GM23338 (cell line): Measurements from ENCODE around the gene EBI3. TPM values are rescaled to one million over a fixed set of nuclear protein-coding genes. Genes with fewer than 3 reads are reported as not detected.

ENCODE experiments used
- ATAC-seq: fragments of 200-7000 bp; cut with Tn5 transposase; 3 replicates; pipeline ENCODE4 v1.9.1; 2020
- DNase-seq: peaks from one replicate; pipeline ENCODE4 v3.0.0-alpha.2; 2015; ENCODE audit warnings: low spot score
- H2AFZ ChIP-seq: fragments of 200-600 bp; sonication (generic); 2 replicates; pipeline ENCODE4 v1.8.0; 2016; ENCODE audit warnings: antibody characterized with exemption, mild to moderate bottlenecking, moderate library complexity
- H3F3A ChIP-seq: fragments of 200-600 bp; sonication (generic); replicated peaks from 2 replicates; pipeline ENCODE4 v1.8.0; 2017; ENCODE audit warnings: antibody characterized with exemption, mixed run types, low read depth
- H3K27ac ChIP-seq: fragments of 200-600 bp; sonication (generic); 2 replicates; pipeline ENCODE4 v1.6.1; 2016; ENCODE audit warnings: low read depth
- H3K27me3 ChIP-seq: fragments of 200-600 bp; sonication (generic); 2 replicates; pipeline ENCODE4 v1.8.0; 2016; ENCODE audit warnings: mild to moderate bottlenecking, mixed run types, moderate library complexity; ENCODE audit not compliant: insufficient read depth
- H3K36me3 ChIP-seq: fragments of 200-600 bp; sonication (generic); 2 replicates; pipeline ENCODE4 v1.8.0; 2016; ENCODE audit warnings: mild to moderate bottlenecking; ENCODE audit not compliant: insufficient read depth
- H3K4me1 ChIP-seq: fragments of 200-600 bp; sonication (generic); 2 replicates; pipeline ENCODE4 v1.8.0; 2016; ENCODE audit warnings: mild to moderate bottlenecking, moderate library complexity; ENCODE audit not compliant: insufficient read depth
- H3K4me2 ChIP-seq: fragments of 200-600 bp; sonication (generic); 2 replicates; pipeline ENCODE4 v1.7.1; 2017; ENCODE audit warnings: mixed run types
- H3K4me3 ChIP-seq: fragments of 200-600 bp; sonication (generic); 2 replicates; pipeline ENCODE4 v1.6.1; 2016; ENCODE audit warnings: mixed run types
- H3K79me2 ChIP-seq: fragments of 200-600 bp; sonication (generic); replicated peaks from 2 replicates; pipeline ENCODE4 v1.8.0; 2017; ENCODE audit warnings: mild to moderate bottlenecking; ENCODE audit not compliant: insufficient read depth
- H3K9me2 ChIP-seq: fragments of 200-600 bp; sonication (generic); 2 replicates; pipeline ENCODE4 v1.8.0; 2017; ENCODE audit not compliant: insufficient read depth
- H4K20me1 ChIP-seq: fragments of 200-600 bp; sonication (generic); replicated peaks from 2 replicates; pipeline ENCODE4 v1.8.0; 2017; ENCODE audit warnings: mild to moderate bottlenecking; ENCODE audit not compliant: insufficient read depth
- H3K27ac Mint-ChIP-seq: 2 replicates; pipeline ENCODE4 v1.8.0; 2020; ENCODE audit warnings: inconsistent platforms, mild to moderate bottlenecking, moderate library complexity, mixed read lengths
- H3K27me3 Mint-ChIP-seq: 3 replicates; pipeline ENCODE4 v1.8.0; 2022; ENCODE audit warnings: low read depth, mild to moderate bottlenecking, moderate library complexity, mixed read lengths, inconsistent platforms; ENCODE audit not compliant: insufficient read depth, poor library complexity
- H3K36me3 Mint-ChIP-seq: 3 replicates; pipeline ENCODE4 v1.8.0; 2021; ENCODE audit warnings: low read depth, mild to moderate bottlenecking, inconsistent platforms, moderate library complexity, mixed read lengths
- H3K4me1 Mint-ChIP-seq: 3 replicates; pipeline ENCODE4 v1.8.0; 2020; ENCODE audit warnings: mild to moderate bottlenecking, inconsistent platforms, mixed read lengths
- H3K4me3 Mint-ChIP-seq: 3 replicates; pipeline ENCODE4 v1.8.0; 2021; ENCODE audit warnings: moderate library complexity, mild to moderate bottlenecking, inconsistent platforms, mixed read lengths
- H3K9me3 Mint-ChIP-seq: 3 replicates; pipeline ENCODE4 v1.8.0; 2020; ENCODE audit warnings: moderate library complexity, mild to moderate bottlenecking, inconsistent platforms, mixed read lengths
- CREB1 ChIP-seq: fragments of 250-450 bp; sonication (Bioruptor Pico); IDR thresholded peaks from 2 replicates; pipeline ENCODE4 v1.5.0; 2020; ENCODE audit warnings: low read depth, mild to moderate bottlenecking, moderate library complexity
- CTCF ChIP-seq, 2 experiments: fragments of 200-600 bp in 1 of 2; sonication (generic) in 1 of 2; conservative IDR thresholded peaks; 2 replicates each; pipeline versions ENCODE4 v1.5.1 to v1.6.1; 2016 to 2017; ENCODE audit warnings: antibody characterized with exemption in 2 of 2, low read depth in 2 of 2, mild to moderate bottlenecking in 2 of 2, moderate library complexity in 1 of 2
- ETS1 ChIP-seq: IDR thresholded peaks from 2 replicates; pipeline ENCODE4 v1.6.1; 2016; ENCODE audit warnings: antibody characterized with exemption
- EZH2phosphoT487 ChIP-seq: fragments of 200-600 bp; sonication (generic); IDR thresholded peaks from one replicate; pipeline ENCODE4 v1.8.1; 2018; ENCODE audit warnings: antibody characterized with exemption; ENCODE audit not compliant: unreplicated experiment
- NANOG ChIP-seq: IDR thresholded peaks from 2 replicates; pipeline ENCODE4 v1.6.1; 2016; ENCODE audit warnings: antibody characterized with exemption, borderline replicate concordance
- POLR2AphosphoS5 ChIP-seq: IDR thresholded peaks from 2 replicates; pipeline ENCODE4 v1.6.1; 2016; ENCODE audit warnings: antibody characterized with exemption, low read depth
- REST ChIP-seq: IDR thresholded peaks from one replicate; pipeline ENCODE4 v1.6.1; 2018; ENCODE audit warnings: antibody characterized with exemption; ENCODE audit not compliant: unreplicated experiment
- ZNF114 ChIP-seq: fragments of 250-450 bp; sonication (Bioruptor Pico); IDR thresholded peaks from 2 replicates; pipeline ENCODE4 v1.5.0; 2020; ENCODE audit warnings: mild to moderate bottlenecking, moderate library complexity
- ZNF331 ChIP-seq: fragments of 250-450 bp; sonication (Bioruptor Pico); IDR thresholded peaks from 2 replicates; pipeline ENCODE4 v1.5.0; 2020; ENCODE audit warnings: low read depth, mild to moderate bottlenecking, moderate library complexity
- polyA plus RNA-seq: library from polyadenylated mRNA; unstranded; fragments of >200 nt; fragmentation: Nextera tagmentation; extraction: Ambion mirVana; gene quantifications from 2 replicates; pipeline ENCODE4 v1.2.1, GENCODE V29; 2016
- total RNA-seq: library from RNA; depleted of rRNA; stranded (reverse); fragments of >200 nt; shearing (Covaris generic); gene quantifications from 2 replicates; pipeline ENCODE4 v1.2.3, GENCODE V29; 2014

The EBI3 gene
- total and polyA plus RNA-seq, 2 experiments from 2014 or later = 0.52 to 1.4 TPM

GRCh38 chr19:4256563-4256962 lies 27.2 kb downstream of the EBI3 start:
- H3K27me3 Mint-ChIP-seq = peaks cover 6% of the 10 kb centered on the region
- ATAC-seq = peak; percentile 70
- peaks cover 24% of the 10 kb centered on the region for H3K36me3 ChIP-seq
- peaks cover 78% of the 10 kb centered on the region for H3K36me3 Mint-ChIP-seq
- peak; percentile 60 for DNase-seq
- H3K9me3 Mint-ChIP-seq = peaks cover 26% of the 10 kb centered on the region
- no peak overlapping the region for H2AFZ ChIP-seq
- no peaks in the 10 kb centered on the region for H3K27me3 ChIP-seq
- no peaks in the 10 kb centered on the region for H3K4me1 Mint-ChIP-seq
- no peak overlapping the region for H3K27ac ChIP-seq
- H3K79me2 ChIP-seq = no peaks in the 10 kb centered on the region
- H3F3A ChIP-seq = no peaks in the 10 kb centered on the region
- no peaks in the 10 kb centered on the region; the same call in 1 of the 2 replicates for H4K20me1 ChIP-seq
- no peak overlapping the region for H3K4me3 Mint-ChIP-seq
- H3K9me2 ChIP-seq = no peaks in the 10 kb centered on the region
- H3K4me2 ChIP-seq = no peak overlapping the region
- TF ChIP-seq CTCF (conservative IDR thresholded peaks at IDR 0.05; ENCODE audit: low read depth in 2 of 2) (peak; percentile 56), ETS1 (no peak)
- no peak overlapping the region for H3K4me3 ChIP-seq
- H3K27ac Mint-ChIP-seq = no peak overlapping the region; the same call in 1 of the 2 replicates
- H3K4me1 ChIP-seq = no peaks in the 10 kb centered on the region

GRCh38 chr19:4257025-4257424 lies 27.7 kb downstream of the EBI3 start:
- Histone ChIP-seq H3K27ac (no peak overlapping the region), H3K4me3 (no peak overlapping the region), H3F3A (no peaks in the 10 kb centered on the region), H2AFZ (no peak overlapping the region), H3K4me1 (no peaks in the 10 kb centered on the region), H3K79me2 (no peaks in the 10 kb centered on the region), H3K9me2 (no peaks in the 10 kb centered on the region), H3K36me3 (peaks cover 20% of the 10 kb centered on the region), H3K27me3 (no peaks in the 10 kb centered on the region), H3K4me2 (no peak overlapping the region), H4K20me1 (no peaks in the 10 kb centered on the region; the same call in 1 of the 2 replicates)
- DNase-seq (no peak), ATAC-seq (no peak)
- Mint-ChIP-seq H3K4me1 (no peaks in the 10 kb centered on the region), H3K4me3 (no peak overlapping the region), H3K9me3 (peaks cover 26% of the 10 kb centered on the region), H3K27me3 (peaks cover 6% of the 10 kb centered on the region), H3K36me3 (peaks cover 73% of the 10 kb centered on the region), H3K27ac (no peak overlapping the region)
- TF ChIP-seq CREB1 (CRISPR knock-in tag) = no peak
- no peak for TF ChIP-seq EZH2phosphoT487

- Histone ChIP-seq H4K20me1 (no peaks in the 10 kb centered on the region), H3K27me3 (no peaks in the 10 kb centered on the region), H3K4me1 (no peaks in the 10 kb centered on the region), H3K4me2 (no peak overlapping the region), H3K79me2 (no peaks in the 10 kb centered on the region), H3K36me3 (peaks cover 17% of the 10 kb centered on the region), H3K4me3 (no peak overlapping the region), H3K27ac (no peak overlapping the region), H2AFZ (no peak overlapping the region), H3F3A (no peaks in the 10 kb centered on the region), H3K9me2 (no peaks in the 10 kb centered on the region)
- Mint-ChIP-seq H3K27me3 (peaks cover 6% of the 10 kb centered on the region), H3K4me3 (no peak overlapping the region), H3K27ac (no peak overlapping the region), H3K9me3 (peaks cover 26% of the 10 kb centered on the region), H3K4me1 (no peaks in the 10 kb centered on the region), H3K36me3 (peaks cover 63% of the 10 kb centered on the region)
- ATAC-seq (no peak), DNase-seq (no peak)
- TF ChIP-seq CTCF (conservative IDR thresholded peaks at IDR 0.05; ENCODE audit: low read depth in 2 of 2) = no peak
- no peak for TF ChIP-seq POLR2AphosphoS5
- TF ChIP-seq EZH2phosphoT487 = no peak
- no peak for TF ChIP-seq NANOG
- no peak for TF ChIP-seq ETS1
- TF ChIP-seq ZNF114 (CRISPR knock-in tag) = no peak
- TF ChIP-seq CREB1 (CRISPR knock-in tag) = no peak
- no peak for TF ChIP-seq REST
- TF ChIP-seq ZNF331 = no peak
These were observed 28.9 kb downstream of the EBI3 start for GRCh38 chr19:4258181-4258580.
